Fibroblast of skin of abdomen (primary cell): ENCODE measurements around the gene BCAR1.
"Not testable (repeated sequence)": the region's sequence is repeated elsewhere in the genome, so short reads cannot be mapped to it uniquely, and the experiment has no call there.

ENCODE experiments used
- DNase-seq: peaks from one replicate; pipeline ENCODE4 v3.0.0-alpha.2; 2013

The BCAR1 gene

DNA sequence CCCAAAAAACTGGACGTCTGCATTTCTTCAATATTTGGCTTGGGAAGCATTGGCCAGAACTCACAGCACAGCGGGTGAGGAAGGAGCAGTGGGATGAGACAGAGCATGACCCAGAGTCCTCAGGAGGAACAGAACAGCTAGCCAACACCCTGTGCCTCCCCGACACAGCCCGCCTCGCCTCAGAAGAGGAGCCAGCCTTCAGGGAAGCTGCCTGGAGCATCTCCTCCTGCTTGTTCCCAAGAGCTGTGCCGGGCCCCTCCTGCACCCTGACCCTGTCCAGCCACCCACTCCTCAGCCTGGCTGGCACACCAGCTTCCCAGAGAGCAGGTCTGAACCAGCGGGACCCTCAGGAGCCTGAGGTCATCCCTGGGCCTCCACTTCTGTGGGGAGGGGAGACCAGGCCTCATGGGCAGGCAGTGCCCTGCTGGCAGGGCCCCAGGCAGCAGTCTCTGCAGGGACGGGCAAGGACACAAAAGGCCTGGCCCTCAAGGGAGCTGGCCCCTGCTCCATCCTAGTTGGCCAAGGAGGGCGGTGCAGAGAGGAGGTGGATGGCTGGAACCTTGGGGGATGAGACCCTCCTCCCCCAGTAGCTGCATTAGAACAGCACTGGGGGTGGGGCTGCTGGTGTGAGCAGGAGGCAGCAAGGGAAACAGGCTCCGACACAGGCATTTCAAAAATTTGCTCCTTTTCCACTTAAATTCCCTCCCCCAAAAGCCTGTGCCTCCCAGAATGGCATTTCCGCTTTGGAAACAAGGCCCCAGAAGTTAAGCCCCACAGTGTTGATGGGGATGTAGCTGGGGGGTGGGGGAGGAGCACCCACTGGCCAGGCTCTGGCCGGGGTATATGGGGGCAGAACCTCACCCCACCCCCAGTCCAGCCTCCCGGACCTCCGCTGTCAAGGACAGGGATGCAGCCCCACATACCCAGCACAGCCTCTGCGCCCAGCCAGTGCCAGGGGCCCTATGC, 1.8 kb upstream of the BCAR1 start:
- peak; percentile 94 for DNase-seq

DNA sequence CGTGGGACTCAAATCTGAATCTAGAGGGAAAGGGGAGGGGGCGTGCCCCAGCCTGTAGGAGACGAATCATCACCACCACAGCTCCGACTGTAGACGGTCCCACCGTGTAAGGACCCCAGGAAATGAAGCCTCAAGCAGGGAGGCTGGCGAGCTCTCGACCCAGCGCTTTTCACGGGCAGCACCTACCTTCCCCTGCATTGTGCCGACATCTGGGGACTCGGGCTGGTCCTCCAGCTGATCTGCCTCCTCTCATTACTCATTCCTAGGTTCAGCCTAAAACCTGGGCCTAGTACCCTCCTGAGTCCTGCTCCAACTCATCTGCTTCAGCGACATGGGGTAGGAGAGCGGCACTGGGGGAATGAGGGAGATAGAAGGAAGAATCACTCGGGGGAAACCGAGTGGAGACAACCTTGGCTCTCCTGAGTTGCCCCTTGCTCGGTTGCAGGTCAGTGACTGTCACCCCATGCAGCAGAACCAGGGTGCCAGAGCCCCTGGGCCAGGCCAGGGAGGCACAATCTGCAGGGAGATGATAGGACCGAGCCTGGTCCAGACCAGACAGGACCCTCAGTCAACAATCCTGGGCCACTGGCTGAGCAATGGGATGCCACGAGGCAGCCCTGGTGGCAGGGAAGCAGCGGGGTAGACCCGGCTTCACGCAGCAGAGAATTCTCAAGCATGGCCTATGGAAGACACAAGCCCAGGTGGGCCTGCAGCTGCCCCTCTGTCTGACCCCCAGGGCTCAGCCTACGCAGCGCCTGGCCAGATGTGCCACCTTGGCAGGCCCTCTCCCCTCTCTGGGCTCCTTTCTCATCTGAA, 833 bp upstream of the BCAR1 start:
- DNase-seq, result no peak

GRCh38 chr16:75250809-75251279, 580 bp downstream of the BCAR1 start:
- peak; percentile 29 for DNase-seq

GRCh38 chr16:75250089-75250808, 1.2 kb downstream of the BCAR1 start:
- no peak for DNase-seq

GRCh38 chr16:75249441-75249840, 2.0 kb downstream of the BCAR1 start:
- DNase-seq, result no peak

DNA sequence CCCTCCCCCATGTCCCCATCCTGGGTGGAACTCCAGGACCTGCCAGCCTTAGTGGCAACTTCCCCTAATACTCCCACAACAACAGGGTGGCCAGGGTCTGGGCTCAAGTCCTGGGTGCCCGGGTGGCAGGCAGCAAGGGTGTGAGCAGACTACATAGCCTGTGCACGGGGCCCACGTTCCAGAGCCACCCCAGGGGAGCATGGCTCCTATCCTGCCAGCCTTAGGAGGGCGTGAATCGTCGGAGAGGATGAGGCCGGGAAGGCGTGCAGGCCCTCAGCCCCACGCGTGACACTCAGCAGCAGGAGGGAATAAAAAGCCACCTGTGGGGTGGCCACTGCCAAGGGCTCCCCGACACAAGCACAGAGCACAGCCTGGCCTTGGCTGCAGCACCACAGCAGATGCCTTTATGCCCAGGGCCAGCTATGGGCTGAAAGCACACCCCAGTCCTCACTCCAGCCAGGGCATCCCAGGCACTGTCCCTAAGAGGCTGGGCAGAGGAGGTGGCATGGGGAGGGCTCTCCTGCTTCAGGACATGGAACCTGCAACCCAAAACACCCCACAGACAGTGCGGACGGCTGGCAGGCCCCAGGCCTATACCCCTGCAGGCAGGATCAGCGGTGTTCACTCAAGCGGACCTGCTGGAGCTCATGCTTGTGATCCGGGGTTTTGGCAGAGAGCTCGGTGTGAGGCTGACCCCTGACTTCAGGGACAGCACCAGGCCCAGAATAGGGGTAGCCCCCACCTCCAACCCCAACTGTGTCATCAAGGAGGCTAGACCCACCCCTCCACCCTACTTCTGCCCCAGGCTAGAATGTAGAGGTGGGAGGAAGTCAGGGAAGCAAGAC, 2.7 kb downstream of the BCAR1 start:
- DNase-seq, result no peak

DNA sequence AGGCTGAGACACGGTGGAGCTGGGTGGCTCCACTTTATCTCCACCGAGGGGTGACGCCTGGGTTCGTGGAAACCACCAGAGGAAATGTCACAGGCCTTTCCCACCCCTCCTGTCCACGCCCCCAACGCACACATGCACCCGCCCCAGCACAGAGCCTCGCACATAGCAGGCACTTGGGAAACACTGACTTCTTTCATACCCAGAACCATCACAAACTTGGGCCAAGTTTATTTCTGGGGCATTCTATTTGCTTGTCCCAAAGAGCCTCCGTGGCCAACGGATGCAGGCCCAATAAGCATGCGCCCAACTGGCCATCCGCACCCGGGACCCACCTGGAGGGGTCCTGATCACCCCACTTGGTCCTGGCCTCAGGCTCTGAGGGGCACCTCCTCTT, 3.3 kb downstream of the BCAR1 start:
- DNase-seq, result no peak

DNA sequence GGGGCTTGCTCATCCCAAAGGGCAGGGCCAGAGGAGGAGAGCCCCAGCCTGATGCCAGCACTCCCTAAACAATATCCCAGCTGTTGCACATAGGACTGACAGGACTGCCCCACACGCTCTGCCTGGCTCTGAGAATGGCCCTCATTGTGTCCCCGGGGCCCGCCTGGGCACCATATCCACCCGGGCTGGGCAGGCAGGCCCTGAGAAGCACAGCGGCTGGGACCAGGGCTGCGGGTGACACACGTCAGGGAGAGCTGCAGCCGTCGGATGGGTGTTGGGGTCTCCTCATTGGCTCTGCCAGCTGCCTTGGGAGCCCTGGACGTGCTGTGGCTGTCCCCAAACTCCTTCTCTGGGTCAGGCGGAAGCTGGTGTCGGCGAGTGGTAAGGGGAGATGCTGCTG, 4.2 kb downstream of the BCAR1 start:
- no peak for DNase-seq

- DNase-seq, result peak; percentile 28
Measured at GRCh38 chr16:75246504-75247205, 4.8 kb downstream of the BCAR1 start.

GRCh38 chr16:75244844-75245758, 6.3 kb downstream of the BCAR1 start:
- peak; percentile 97 for DNase-seq

DNA sequence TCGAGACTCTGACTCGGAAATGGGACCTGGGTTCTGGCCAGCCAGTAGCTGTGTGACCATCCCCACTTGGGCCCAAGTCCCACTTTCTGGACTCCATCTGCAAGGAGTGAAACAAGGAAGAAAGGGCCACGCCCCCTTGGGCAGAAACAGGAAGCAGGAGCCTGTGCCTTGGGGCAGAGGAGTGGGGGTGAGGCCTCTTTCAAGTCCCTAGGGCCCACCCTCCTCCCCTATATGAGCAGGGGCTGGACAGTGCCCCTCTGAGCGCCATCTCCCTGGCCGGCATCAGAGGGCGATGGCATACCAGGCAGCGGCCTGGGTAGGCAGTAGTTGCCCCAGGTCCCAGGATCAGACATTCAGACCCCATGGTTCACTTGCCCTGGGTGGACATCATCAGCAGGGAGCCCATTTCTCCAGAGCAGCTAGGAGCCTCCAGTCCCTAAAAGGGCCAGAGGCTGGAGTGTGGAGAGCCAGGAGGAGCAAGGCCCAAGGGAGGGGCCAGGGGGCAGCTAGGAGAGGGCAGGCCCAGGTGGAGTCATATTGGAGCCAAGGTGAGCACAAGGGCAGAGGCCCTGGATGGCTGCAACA, 7.1 kb downstream of the BCAR1 start:
- DNase-seq, result peak; percentile 58

GRCh38 chr16:75243667-75244224, 7.7 kb downstream of the BCAR1 start:
- no peak for DNase-seq

DNA sequence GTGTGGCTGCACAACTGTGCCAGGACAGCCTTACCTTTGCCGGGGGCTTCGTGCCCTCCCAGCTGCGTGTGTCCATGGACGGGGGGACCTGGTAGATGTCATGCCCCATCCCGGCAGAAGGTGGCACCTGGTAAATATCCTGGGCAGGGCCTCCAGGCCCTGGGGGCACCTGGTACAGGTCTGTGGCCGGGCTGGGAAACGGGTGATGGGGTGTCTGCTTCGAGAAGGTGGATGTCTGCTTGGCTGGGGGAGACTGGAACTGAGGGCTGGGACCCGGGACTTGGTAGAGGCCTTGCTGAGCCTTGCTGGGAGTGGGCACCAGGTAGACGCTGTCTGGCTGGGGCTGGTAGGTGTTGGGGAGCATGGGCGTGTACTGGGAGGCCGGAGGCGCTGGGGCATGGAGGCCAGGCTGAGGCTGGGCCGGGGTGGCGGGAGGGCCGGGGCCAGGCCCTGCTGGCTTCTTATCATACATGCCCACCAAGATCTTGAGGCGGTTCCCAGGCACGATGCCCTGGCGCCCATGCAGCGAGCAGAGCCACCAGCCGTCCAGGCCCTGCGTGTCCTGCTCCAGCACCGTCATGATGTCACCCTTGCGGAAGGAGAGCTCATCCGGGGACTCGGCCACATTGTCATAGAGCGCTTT, 8.9 kb downstream of the BCAR1 start:
- not testable (repeated sequence) for DNase-seq

- DNase-seq, result no peak
Measured at GRCh38 chr16:75241955-75242354, 9.5 kb downstream of the BCAR1 start.

DNA sequence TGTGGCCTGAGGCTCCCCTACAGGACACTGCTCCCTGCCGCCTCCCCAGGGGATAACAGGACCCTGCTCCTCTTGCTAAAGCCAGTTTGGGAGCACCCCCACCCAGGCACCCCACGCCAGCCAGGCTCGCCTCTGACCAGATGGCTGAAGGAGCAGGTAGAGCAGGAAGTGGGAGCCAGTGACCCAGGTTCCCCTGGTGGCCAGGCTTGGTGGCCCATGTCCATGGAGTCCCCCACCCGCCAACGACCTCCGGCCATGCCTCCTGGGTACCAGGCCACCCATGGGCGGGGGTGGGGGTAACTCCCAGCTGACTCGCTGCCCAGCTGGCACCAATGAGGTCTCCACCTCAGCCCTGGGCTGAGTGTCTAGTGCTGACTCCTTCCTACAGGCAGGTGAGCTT, 10.0 kb downstream of the BCAR1 start:
- no peak for DNase-seq

DNA sequence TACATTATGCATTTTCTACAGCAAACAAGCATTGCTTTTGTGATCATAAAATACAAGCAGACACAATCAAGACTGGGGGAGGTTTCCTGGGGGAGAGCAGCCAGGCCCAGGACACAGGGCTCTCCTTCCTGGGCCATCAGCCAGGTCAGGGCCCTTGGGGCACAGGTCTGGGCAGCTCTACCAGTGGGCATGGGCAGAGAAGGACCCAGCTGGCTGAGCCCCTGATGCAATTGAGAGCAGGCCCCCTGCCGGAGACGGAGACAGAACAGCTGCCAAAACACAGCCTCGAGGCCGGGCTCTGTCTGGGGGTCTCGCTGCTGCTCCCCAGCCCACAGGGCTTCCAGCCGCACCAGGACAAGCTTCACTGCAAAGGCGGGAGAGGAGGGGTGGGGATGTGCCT, 10.8 kb downstream of the BCAR1 start:
- not testable (repeated sequence) for DNase-seq

DNA sequence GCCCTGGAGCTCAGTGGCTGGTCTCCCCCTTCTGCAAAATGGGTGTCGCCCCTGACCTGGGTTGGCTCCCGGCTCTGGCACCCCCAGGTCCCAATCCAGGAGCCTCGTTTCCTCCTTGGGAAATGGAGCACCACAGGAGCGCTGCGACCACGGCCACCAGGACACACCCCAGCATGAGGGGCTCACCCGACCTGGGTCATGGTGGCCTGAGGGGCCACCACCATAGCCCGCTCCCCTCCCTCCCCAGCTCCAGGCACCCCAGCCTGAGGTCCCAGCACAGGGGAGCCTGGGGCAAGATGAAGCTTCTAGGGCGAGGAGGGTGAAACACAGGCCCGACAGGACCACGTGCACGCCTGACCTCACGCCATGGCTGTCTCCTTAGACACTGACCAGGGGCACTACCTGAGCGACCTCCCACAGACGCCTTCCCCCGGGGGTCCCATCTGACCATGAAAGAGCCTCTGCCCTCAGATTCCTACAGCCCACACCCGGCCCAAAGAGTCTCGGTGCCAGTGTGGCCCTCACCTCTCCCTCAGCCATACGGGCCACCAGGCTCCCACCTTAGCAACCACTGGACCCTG, 11.8 kb downstream of the BCAR1 start:
- DNase-seq, result no peak

GRCh38 chr16:75238853-75239541, 12.4 kb downstream of the BCAR1 start:
- DNase-seq, result no peak
